Stomach (tissue), 4 donors: ENCODE results near the gene PRSS21.
A peak's percentile ranks its signal among the peaks of the same experiment; 100 is the strongest.

Source experiments
- CTCF ChIP-seq, 7 experiments: fragments of 450-650 bp in 4 of 7; fragments of 200-600 bp in 3 of 7; sonication (generic) in 3 of 7; IDR thresholded peaks; one replicate each; pipeline ENCODE4 v1.5.1; 2016 to 2019; ENCODE audit warnings: antibody characterized with exemption in 7 of 7, control low read depth in 2 of 7, mild to moderate bottlenecking in 1 of 7
- EP300 ChIP-seq: sonication (generic); formaldehyde crosslinking; IDR thresholded peaks from one replicate; pipeline ENCODE4 v1.6.1; 2017; ENCODE audit warnings: antibody characterized with exemption
- POLR2A ChIP-seq, 4 donors: fragments of 450-650 bp; IDR thresholded peaks; one replicate each; pipeline ENCODE4 v1.6.1; 2016; ENCODE audit warnings: antibody characterized with exemption in 4 of 4, control low read depth in 2 of 4, mild to moderate bottlenecking in 1 of 4, moderate library complexity in 1 of 4
- POLR2AphosphoS5 ChIP-seq, 3 donors: sonication (generic); formaldehyde crosslinking; IDR thresholded peaks; one replicate each; pipeline ENCODE4 v1.6.1; 2016; ENCODE audit warnings: antibody characterized with exemption in 3 of 3

GRCh38 chr16:2854700-2855309, 37.8 kb downstream of the PRSS21 start:
- TF ChIP-seq CTCF (IDR thresholded peaks at IDR 0.05) (peak in 4 of 7 experiments; percentile 23 to 32 (median 26)), POLR2AphosphoS5 (IDR thresholded peaks at IDR 0.05) (no peak), EP300 (no peak), POLR2A (IDR thresholded peaks at IDR 0.05) (no peak)
